Calu3 (cell line): ENCODE measurements around the gene FOXL2. TPM values are rescaled to one million over a fixed set of nuclear protein-coding genes. Genes with fewer than 3 reads are reported as not detected.

ENCODE experiments used
- BruUV-seq: library from RNA; stranded (reverse); fragments of 400-500 nt; replicated peaks from 2 replicates; lab custom pipeline; 2021; lab: Mats Ljungman, UMichigan
- CTCF ChIA-PET: fragments of 300-600 bp; sonication (Branson Sonifier 250); formaldehyde crosslinking; loops from one replicate; lab custom pipeline; 2022; ENCODE audit warnings: antibody characterized with exemption; lab: Charles Lee
- DNase-seq: peaks from one replicate; pipeline ENCODE4 v3.0.0; 2022
- H3K27ac Mint-ChIP-seq: one replicate; pipeline ENCODE4 v1.8.0; 2022; ENCODE audit warnings: mixed read lengths; ENCODE audit not compliant: unreplicated experiment
- H3K27me3 Mint-ChIP-seq: one replicate; pipeline ENCODE4 v1.8.0; 2022; ENCODE audit warnings: mixed read lengths; ENCODE audit not compliant: unreplicated experiment
- H3K36me3 Mint-ChIP-seq: one replicate; pipeline ENCODE4 v1.8.0; 2022; ENCODE audit warnings: mild to moderate bottlenecking, moderate library complexity, mixed read lengths; ENCODE audit not compliant: insufficient read depth, unreplicated experiment
- H3K4me1 Mint-ChIP-seq: one replicate; pipeline ENCODE4 v1.8.0; 2022; ENCODE audit warnings: mild to moderate bottlenecking, low read depth, mixed read lengths; ENCODE audit not compliant: unreplicated experiment
- H3K4me3 Mint-ChIP-seq: one replicate; pipeline ENCODE4 v1.8.0; 2022; ENCODE audit warnings: mild to moderate bottlenecking, low read depth, moderate library complexity, mixed read lengths; ENCODE audit not compliant: unreplicated experiment
- H3K9me3 Mint-ChIP-seq: one replicate; pipeline ENCODE4 v1.8.0; 2022; ENCODE audit warnings: low read depth, mixed read lengths; ENCODE audit not compliant: unreplicated experiment
- CTCF ChIP-seq: fragments of 200-600 bp; IDR thresholded peaks from one replicate; pipeline ENCODE4 v1.8.0; 2022; ENCODE audit warnings: antibody characterized with exemption; ENCODE audit not compliant: unreplicated experiment
- intact Hi-C: fragments of 100-400 bp; cut with micrococcal nuclease; formaldehyde crosslinking; loops from one replicate; pipeline ENCODE4 v1.10.0; 2022; ENCODE audit not compliant: unreplicated experiment
- total RNA-seq: library from RNA; stranded (reverse); gene quantifications from 2 replicates; pipeline ENCODE4 v1.2.3, GENCODE V29; 2022

The FOXL2 gene
- total RNA-seq, 1 experiment from 2014 or later, result 0.42 TPM

GRCh38 chr3:138945709-138946662 lies 951 bp downstream of the FOXL2 start:
- DNase-seq, result peak; percentile 86
- Mint-ChIP-seq H3K9me3 (no peaks in the 10 kb centered on the region), H3K4me1 (peaks cover 25% of the 10 kb centered on the region), H3K27me3 (peaks cover 93% of the 10 kb centered on the region), H3K36me3 (peaks cover 27% of the 10 kb centered on the region), H3K27ac (no peak overlapping the region), H3K4me3 (peak overlapping the region; percentile 66)
- CTCF ChIA-PET, result interaction anchor here (0.5 to 2.0 kb wide), 7 partner anchors 10 to 235 kb away, joined by 3 to 12 read pairs (median 3); no protein-coding TSS in a partner anchor
- intact Hi-C loops, result no loop called here
- no TSS peak for BruUV-seq
- peak; percentile 32 for TF ChIP-seq CTCF

GRCh38 chr3:138944929-138945708 lies 1.8 kb downstream of the FOXL2 start:
- Mint-ChIP-seq H3K27me3 (peaks cover 93% of the 10 kb centered on the region), H3K9me3 (no peaks in the 10 kb centered on the region), H3K4me1 (peaks cover 16% of the 10 kb centered on the region), H3K27ac (no peak overlapping the region), H3K4me3 (peak overlapping the region; percentile 66), H3K36me3 (peaks cover 27% of the 10 kb centered on the region)
- DNase-seq, result peak; percentile 45
- intact Hi-C loops, result loop anchor here (5.0 kb wide), 2 partner anchors 87 to 162 kb away; no protein-coding TSS in a partner anchor
- CTCF ChIA-PET, result interaction anchor here (0.5 to 1.9 kb wide), 4 partner anchors 9 to 34 kb away, joined by 3 to 12 read pairs (median 4); no protein-coding TSS in a partner anchor
- no TSS peak for BruUV-seq
- no peak for TF ChIP-seq CTCF

- Mint-ChIP-seq H3K27ac (no peak overlapping the region), H3K4me3 (peak overlapping the region; percentile 66)
- intact Hi-C loops, result loop anchor here (5.0 kb wide), 2 partner anchors 88 to 163 kb away; no protein-coding TSS in a partner anchor
Measured at GRCh38 chr3:138944654-138944928, 2.3 kb downstream of the FOXL2 start.

More at GRCh38 chr3:138944654-138944928, 2.3 kb downstream of the FOXL2 start:
- BruUV-seq, result no TSS peak
- no peak for DNase-seq
- CTCF ChIA-PET, result interaction anchor here (0.7 to 1.9 kb wide), 5 partner anchors 8 to 398 kb away, joined by 3 to 12 read pairs (median 3); no protein-coding TSS in a partner anchor
- no peak for TF ChIP-seq CTCF
- peaks cover 93% of the 10 kb centered on the region for H3K27me3 Mint-ChIP-seq
- peaks cover 16% of the 10 kb centered on the region for H3K4me1 Mint-ChIP-seq
- peaks cover 27% of the 10 kb centered on the region for H3K36me3 Mint-ChIP-seq
- H3K9me3 Mint-ChIP-seq, result no peaks in the 10 kb centered on the region
